ENCODE measurements around the gene STAB1.

The STAB1 gene

DNA sequence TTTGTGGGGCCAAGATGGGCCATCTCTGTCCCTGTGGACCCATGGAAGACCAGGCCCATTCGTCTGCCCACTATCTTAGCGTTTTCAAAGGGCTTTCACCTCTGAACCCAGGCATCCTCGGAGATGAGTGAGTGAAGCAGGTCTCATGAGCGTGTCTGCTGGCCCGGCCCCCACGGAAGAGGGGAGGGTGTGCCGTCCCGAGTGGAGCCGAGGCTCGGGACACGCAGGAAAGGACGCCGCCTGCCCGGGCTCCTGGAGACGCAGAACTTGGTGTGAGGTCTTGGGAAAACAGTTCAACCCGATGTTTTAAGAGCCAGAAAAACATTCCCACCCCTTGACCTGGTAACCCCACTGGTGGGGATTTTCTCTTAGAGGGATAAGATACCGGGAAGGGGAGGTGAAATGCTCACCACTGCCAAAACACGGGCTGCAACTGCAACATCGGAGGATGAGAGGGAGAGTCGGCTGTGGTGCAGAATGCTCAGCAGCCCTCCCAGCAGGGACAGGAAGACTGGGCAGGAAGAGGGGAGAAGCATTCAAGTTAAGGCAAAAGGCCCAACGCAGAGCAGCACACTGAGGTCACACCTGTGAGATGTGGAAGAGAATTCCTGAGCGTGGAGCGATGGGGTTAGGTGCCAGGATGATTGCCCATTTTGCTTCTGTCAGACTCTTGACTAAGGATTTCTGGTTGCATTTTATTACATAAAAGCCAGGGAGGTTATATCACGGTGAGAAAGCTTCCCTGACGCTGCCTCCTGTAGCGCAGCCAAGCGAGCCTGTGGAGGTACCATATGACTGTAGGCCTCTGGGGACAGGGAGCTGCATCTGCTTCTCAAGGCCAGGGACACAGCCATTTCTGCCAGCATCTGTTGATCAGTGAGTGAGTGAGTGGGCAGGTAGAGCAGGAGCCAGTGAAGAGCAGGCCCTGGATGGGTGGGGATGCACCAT, 14.1 kb upstream of the STAB1 start:
- H3K36me3 ChIP-seq (ENCODE audit: insufficient read depth, low read length) = peaks cover 84% of the 10 kb centered on the region
- no peak overlapping the region for H3K4me2 ChIP-seq (ENCODE audit: low read length)
- H3K4me1 ChIP-seq (ENCODE audit: control insufficient read depth, insufficient read depth, low read length) = no peaks in the 10 kb centered on the region
- no peak overlapping the region for H3K4me3 ChIP-seq (ENCODE audit: low read length)
- no peaks in the 10 kb centered on the region for H3K9me3 ChIP-seq (replicated peaks; ENCODE audit: low read length)
- no peak overlapping the region for H3K9ac ChIP-seq (ENCODE audit: low read depth, low read length)
- no peaks in the 10 kb centered on the region for H3K27me3 ChIP-seq (ENCODE audit: control insufficient read depth, insufficient read depth, low read length)

GRCh38 chr3:52481819-52482521, 13.2 kb upstream of the STAB1 start:
- H3K4me3 ChIP-seq (ENCODE audit: low read length) = no peak overlapping the region
- H3K9ac ChIP-seq (ENCODE audit: low read depth, low read length) = no peak overlapping the region
- no peaks in the 10 kb centered on the region for H3K27me3 ChIP-seq (ENCODE audit: control insufficient read depth, insufficient read depth, low read length)
- H3K4me1 ChIP-seq (ENCODE audit: control insufficient read depth, insufficient read depth, low read length) = no peaks in the 10 kb centered on the region
- H3K36me3 ChIP-seq (ENCODE audit: insufficient read depth, low read length) = peaks cover 82% of the 10 kb centered on the region
- no peaks in the 10 kb centered on the region for H3K9me3 ChIP-seq (replicated peaks; ENCODE audit: low read length)
- H3K4me2 ChIP-seq (ENCODE audit: low read length) = no peak overlapping the region

- H3K36me3 ChIP-seq (ENCODE audit: insufficient read depth, low read length) = peaks cover 82% of the 10 kb centered on the region
- H3K27me3 ChIP-seq (ENCODE audit: control insufficient read depth, insufficient read depth, low read length) = no peaks in the 10 kb centered on the region
- H3K4me3 ChIP-seq (ENCODE audit: low read length) = no peak overlapping the region
- no peaks in the 10 kb centered on the region for H3K9me3 ChIP-seq (replicated peaks; ENCODE audit: low read length)
- no peaks in the 10 kb centered on the region for H3K4me1 ChIP-seq (ENCODE audit: control insufficient read depth, insufficient read depth, low read length)
- no peak overlapping the region for H3K4me2 ChIP-seq (ENCODE audit: low read length)
- H3K9ac ChIP-seq (ENCODE audit: low read depth, low read length) = no peak overlapping the region
Measured at GRCh38 chr3:52483081-52483480, 12.1 kb upstream of the STAB1 start.

DNA sequence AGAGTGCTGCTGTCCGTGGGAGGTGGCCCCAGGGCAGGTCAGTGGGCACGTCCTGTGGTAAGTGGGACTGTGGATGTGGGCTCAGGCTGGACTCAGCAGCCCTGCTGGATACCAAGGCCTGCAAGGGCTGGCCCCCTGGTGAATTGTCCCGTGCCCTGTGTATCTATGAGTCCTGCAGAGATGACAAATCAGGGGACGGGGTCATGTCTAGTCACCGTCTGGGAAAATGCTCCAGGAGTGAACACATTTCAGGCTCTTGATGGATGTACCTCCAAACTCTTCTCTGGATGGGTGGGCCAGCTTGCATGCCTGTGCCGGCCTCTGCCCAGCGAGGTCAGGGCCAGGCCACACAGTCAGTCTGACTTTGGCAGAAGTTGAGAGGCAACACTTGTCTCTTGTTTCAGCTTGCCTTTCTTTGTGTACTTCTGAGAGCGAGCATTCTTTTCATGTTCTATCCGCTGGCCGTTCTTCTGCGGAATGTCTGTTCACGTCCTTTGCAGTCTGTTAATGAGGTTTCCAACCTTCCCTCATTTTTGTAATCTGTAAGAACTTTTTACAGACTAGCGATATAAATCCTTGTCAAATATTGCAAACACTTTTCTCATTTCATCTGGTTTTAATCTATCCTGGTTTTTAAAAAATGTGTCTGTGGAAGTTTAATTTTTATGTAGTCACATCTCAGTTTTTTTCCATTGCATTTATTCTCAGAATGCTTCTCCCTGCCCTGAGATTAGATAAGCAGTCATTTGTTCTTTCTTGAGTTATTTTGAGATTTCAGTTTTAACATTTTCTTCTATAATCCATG, 11.4 kb upstream of the STAB1 start:
- no peaks in the 10 kb centered on the region for H3K9me3 ChIP-seq (replicated peaks; ENCODE audit: low read length)
- H3K4me2 ChIP-seq (ENCODE audit: low read length) = no peak overlapping the region
- peaks cover 79% of the 10 kb centered on the region for H3K36me3 ChIP-seq (ENCODE audit: insufficient read depth, low read length)
- H3K4me3 ChIP-seq (ENCODE audit: low read length) = no peak overlapping the region
- no peaks in the 10 kb centered on the region for H3K27me3 ChIP-seq (ENCODE audit: control insufficient read depth, insufficient read depth, low read length)
- H3K4me1 ChIP-seq (ENCODE audit: control insufficient read depth, insufficient read depth, low read length) = no peaks in the 10 kb centered on the region
- no peak overlapping the region for H3K9ac ChIP-seq (ENCODE audit: low read depth, low read length)

- Histone ChIP-seq H3K9ac (ENCODE audit: low read depth, low read length) (no peak overlapping the region), H3K27me3 (ENCODE audit: control insufficient read depth, insufficient read depth, low read length) (no peaks in the 10 kb centered on the region), H3K4me2 (ENCODE audit: low read length) (no peak overlapping the region), H3K36me3 (ENCODE audit: insufficient read depth, low read length) (peaks cover 79% of the 10 kb centered on the region), H3K9me3 (replicated peaks; ENCODE audit: low read length) (no peaks in the 10 kb centered on the region), H3K4me1 (ENCODE audit: control insufficient read depth, insufficient read depth, low read length) (no peaks in the 10 kb centered on the region), H3K4me3 (ENCODE audit: low read length) (no peak overlapping the region)
Measured at GRCh38 chr3:52484680-52485461, 10.3 kb upstream of the STAB1 start.

GRCh38 chr3:52487050-52487787, 7.9 kb upstream of the STAB1 start:
- peaks cover 79% of the 10 kb centered on the region for H3K36me3 ChIP-seq (ENCODE audit: insufficient read depth, low read length)
- H3K4me1 ChIP-seq (ENCODE audit: control insufficient read depth, insufficient read depth, low read length) = no peaks in the 10 kb centered on the region
- H3K9ac ChIP-seq (ENCODE audit: low read depth, low read length) = no peak overlapping the region

GRCh38 chr3:52487788-52488691, 7.1 kb upstream of the STAB1 start:
- no peaks in the 10 kb centered on the region for H3K27me3 ChIP-seq (ENCODE audit: control insufficient read depth, insufficient read depth, low read length)
- no peak overlapping the region for H3K9ac ChIP-seq (ENCODE audit: low read depth, low read length)
- no peak overlapping the region for H3K4me3 ChIP-seq (ENCODE audit: low read length)
- no peak overlapping the region for H3K4me2 ChIP-seq (ENCODE audit: low read length)
- H3K9me3 ChIP-seq (replicated peaks; ENCODE audit: low read length) = no peaks in the 10 kb centered on the region
- peaks cover 79% of the 10 kb centered on the region for H3K36me3 ChIP-seq (ENCODE audit: insufficient read depth, low read length)
- H3K4me1 ChIP-seq (ENCODE audit: control insufficient read depth, insufficient read depth, low read length) = no peaks in the 10 kb centered on the region

More at GRCh38 chr3:52487050-52487787, 7.9 kb upstream of the STAB1 start:
- Histone ChIP-seq H3K9me3 (replicated peaks; ENCODE audit: low read length) (no peaks in the 10 kb centered on the region), H3K27me3 (ENCODE audit: control insufficient read depth, insufficient read depth, low read length) (no peaks in the 10 kb centered on the region), H3K4me3 (ENCODE audit: low read length) (no peak overlapping the region), H3K4me2 (ENCODE audit: low read length) (no peak overlapping the region)

- peaks cover 76% of the 10 kb centered on the region for H3K36me3 ChIP-seq (ENCODE audit: insufficient read depth, low read length)
- no peaks in the 10 kb centered on the region for H3K4me1 ChIP-seq (ENCODE audit: control insufficient read depth, insufficient read depth, low read length)
- no peak overlapping the region for H3K4me3 ChIP-seq (ENCODE audit: low read length)
- no peaks in the 10 kb centered on the region for H3K27me3 ChIP-seq (ENCODE audit: control insufficient read depth, insufficient read depth, low read length)
- H3K9me3 ChIP-seq (replicated peaks; ENCODE audit: low read length) = no peaks in the 10 kb centered on the region
- H3K9ac ChIP-seq (ENCODE audit: low read depth, low read length) = no peak overlapping the region
- H3K4me2 ChIP-seq (ENCODE audit: low read length) = no peak overlapping the region
Measured at GRCh38 chr3:52488746-52489145, 6.4 kb upstream of the STAB1 start.

- Histone ChIP-seq H3K4me1 (ENCODE audit: control insufficient read depth, insufficient read depth, low read length) (no peaks in the 10 kb centered on the region), H3K36me3 (ENCODE audit: insufficient read depth, low read length) (peaks cover 76% of the 10 kb centered on the region)
Measured at GRCh38 chr3:52489453-52489852, 5.7 kb upstream of the STAB1 start.

More at GRCh38 chr3:52489453-52489852, 5.7 kb upstream of the STAB1 start:
- Histone ChIP-seq H3K9me3 (replicated peaks; ENCODE audit: low read length) (no peaks in the 10 kb centered on the region), H3K27me3 (ENCODE audit: control insufficient read depth, insufficient read depth, low read length) (no peaks in the 10 kb centered on the region), H3K4me3 (ENCODE audit: low read length) (no peak overlapping the region), H3K4me2 (ENCODE audit: low read length) (no peak overlapping the region), H3K9ac (ENCODE audit: low read depth, low read length) (no peak overlapping the region)

Measured in skeletal muscle satellite cell (primary cell).